GM23338 (cell line): ENCODE results near the gene DYNLRB1.

Experiments
- EZH2 ChIP-seq: fragments of 200-600 bp; sonication (generic); IDR thresholded peaks from one replicate; pipeline ENCODE4 v1.8.0; 2017; ENCODE audit warnings: antibody characterized with exemption, mild to moderate bottlenecking, low read depth; ENCODE audit not compliant: unreplicated experiment
- NANOG ChIP-seq: IDR thresholded peaks from 2 replicates; pipeline ENCODE4 v1.6.1; 2016; ENCODE audit warnings: antibody characterized with exemption, borderline replicate concordance
- ZNF331 ChIP-seq: fragments of 250-450 bp; sonication (Bioruptor Pico); IDR thresholded peaks from 2 replicates; pipeline ENCODE4 v1.5.0; 2020; ENCODE audit warnings: low read depth, mild to moderate bottlenecking, moderate library complexity
- TF ChIP-seq, protein P1 (sequence below): IDR thresholded peaks from one replicate; pipeline ENCODE4 v1.6.1; 2018; ENCODE audit warnings: antibody characterized with exemption; ENCODE audit not compliant: unreplicated experiment
- TF ChIP-seq, protein P2 (sequence below), 2 experiments: fragments of 200-600 bp in 1 of 2; sonication (generic) in 1 of 2; conservative IDR thresholded peaks; 2 replicates each; pipeline versions ENCODE4 v1.5.1 to v1.6.1; 2016 to 2017; ENCODE audit warnings: antibody characterized with exemption in 2 of 2, low read depth in 2 of 2, mild to moderate bottlenecking in 2 of 2, moderate library complexity in 1 of 2

DNA sequence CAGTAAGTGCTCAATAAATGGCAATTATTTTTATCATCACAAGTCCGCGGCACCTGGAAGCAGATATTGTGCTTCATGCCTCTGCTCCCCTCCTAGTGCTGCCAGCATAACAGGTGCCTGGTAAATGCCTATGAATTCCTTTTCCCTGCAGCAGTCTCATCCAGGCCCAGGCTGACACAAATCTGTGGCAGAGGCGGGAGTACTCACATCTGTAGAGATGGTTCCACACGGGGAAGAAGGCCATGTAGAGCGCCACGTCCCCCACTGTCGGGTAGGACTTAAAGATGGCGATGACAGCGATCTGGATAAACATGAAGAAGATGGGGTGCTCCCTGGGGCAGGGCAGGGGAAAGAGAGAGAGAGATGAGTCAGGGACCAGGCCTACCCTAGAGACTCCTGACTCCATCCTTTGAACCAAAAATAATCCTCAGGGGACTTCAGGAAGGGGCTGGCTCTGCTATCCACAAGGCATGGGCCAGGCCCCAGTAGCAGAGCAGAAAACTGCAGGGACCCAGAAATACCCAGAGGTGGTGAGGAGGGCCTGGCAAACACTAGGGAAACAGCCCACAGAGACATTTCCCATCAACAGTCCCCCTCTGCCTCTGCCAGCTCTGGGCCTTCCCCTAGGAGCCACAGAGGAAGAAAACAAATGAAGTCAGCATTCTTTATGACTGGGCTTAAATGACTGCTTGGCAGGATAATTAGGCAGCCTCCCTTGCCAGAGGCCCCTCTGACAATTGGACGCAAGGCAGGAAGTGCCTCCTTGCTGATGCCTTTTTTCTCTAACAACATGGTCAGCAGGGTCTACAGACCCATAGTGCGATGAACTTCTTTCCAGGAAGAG is 65.3 kb downstream of the DYNLRB1 start:
- TF ChIP-seq, protein P1, sequence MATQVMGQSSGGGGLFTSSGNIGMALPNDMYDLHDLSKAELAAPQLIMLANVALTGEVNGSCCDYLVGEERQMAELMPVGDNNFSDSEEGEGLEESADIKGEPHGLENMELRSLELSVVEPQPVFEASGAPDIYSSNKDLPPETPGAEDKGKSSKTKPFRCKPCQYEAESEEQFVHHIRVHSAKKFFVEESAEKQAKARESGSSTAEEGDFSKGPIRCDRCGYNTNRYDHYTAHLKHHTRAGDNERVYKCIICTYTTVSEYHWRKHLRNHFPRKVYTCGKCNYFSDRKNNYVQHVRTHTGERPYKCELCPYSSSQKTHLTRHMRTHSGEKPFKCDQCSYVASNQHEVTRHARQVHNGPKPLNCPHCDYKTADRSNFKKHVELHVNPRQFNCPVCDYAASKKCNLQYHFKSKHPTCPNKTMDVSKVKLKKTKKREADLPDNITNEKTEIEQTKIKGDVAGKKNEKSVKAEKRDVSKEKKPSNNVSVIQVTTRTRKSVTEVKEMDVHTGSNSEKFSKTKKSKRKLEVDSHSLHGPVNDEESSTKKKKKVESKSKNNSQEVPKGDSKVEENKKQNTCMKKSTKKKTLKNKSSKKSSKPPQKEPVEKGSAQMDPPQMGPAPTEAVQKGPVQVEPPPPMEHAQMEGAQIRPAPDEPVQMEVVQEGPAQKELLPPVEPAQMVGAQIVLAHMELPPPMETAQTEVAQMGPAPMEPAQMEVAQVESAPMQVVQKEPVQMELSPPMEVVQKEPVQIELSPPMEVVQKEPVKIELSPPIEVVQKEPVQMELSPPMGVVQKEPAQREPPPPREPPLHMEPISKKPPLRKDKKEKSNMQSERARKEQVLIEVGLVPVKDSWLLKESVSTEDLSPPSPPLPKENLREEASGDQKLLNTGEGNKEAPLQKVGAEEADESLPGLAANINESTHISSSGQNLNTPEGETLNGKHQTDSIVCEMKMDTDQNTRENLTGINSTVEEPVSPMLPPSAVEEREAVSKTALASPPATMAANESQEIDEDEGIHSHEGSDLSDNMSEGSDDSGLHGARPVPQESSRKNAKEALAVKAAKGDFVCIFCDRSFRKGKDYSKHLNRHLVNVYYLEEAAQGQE: no peak
- TF ChIP-seq NANOG: no peak
- TF ChIP-seq, protein P2, sequence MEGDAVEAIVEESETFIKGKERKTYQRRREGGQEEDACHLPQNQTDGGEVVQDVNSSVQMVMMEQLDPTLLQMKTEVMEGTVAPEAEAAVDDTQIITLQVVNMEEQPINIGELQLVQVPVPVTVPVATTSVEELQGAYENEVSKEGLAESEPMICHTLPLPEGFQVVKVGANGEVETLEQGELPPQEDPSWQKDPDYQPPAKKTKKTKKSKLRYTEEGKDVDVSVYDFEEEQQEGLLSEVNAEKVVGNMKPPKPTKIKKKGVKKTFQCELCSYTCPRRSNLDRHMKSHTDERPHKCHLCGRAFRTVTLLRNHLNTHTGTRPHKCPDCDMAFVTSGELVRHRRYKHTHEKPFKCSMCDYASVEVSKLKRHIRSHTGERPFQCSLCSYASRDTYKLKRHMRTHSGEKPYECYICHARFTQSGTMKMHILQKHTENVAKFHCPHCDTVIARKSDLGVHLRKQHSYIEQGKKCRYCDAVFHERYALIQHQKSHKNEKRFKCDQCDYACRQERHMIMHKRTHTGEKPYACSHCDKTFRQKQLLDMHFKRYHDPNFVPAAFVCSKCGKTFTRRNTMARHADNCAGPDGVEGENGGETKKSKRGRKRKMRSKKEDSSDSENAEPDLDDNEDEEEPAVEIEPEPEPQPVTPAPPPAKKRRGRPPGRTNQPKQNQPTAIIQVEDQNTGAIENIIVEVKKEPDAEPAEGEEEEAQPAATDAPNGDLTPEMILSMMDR (conservative IDR thresholded peaks at IDR 0.05; ENCODE audit: low read depth in 2 of 2): no peak
- no peak for TF ChIP-seq ZNF331 (CRISPR knock-in tag)
- no peak for TF ChIP-seq EZH2
